ENCODE data around the gene GJB1. TPM values are rescaled to one million over a fixed set of nuclear protein-coding genes. Genes with fewer than 3 reads are reported as not detected.

Gene GJB1
- total RNA-seq, 1 donor from 2014 or later, result 12.3 TPM

DNA sequence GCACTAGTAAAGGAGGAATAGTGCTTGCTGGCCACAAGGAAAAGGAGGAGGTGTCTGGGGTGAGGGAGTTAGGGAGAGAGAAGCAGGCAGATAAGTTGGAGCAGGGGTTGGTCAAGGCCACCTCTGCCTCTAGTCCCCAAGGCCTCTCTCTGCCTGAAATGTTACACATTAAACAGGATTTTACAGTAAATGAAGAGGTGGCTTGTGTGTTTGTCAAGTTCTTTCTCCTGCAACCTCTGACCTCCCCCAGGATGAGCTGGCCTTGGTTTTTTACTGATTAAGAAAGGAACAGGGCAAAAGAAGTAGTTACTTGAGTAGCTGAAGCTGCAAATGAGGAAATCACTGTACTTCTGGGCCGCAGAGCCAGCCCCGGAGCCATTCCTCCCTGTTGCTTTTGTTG, 2.0 kb downstream of the GJB1 start:
- H3K4me1 Mint-ChIP-seq, result peaks cover 46% of the 10 kb centered on the region
- DNase-seq (ENCODE audit: low read depth, low spot score), result no peak
- peaks cover 6% of the 10 kb centered on the region for H3K9me3 Mint-ChIP-seq
- TF ChIP-seq, protein P1, sequence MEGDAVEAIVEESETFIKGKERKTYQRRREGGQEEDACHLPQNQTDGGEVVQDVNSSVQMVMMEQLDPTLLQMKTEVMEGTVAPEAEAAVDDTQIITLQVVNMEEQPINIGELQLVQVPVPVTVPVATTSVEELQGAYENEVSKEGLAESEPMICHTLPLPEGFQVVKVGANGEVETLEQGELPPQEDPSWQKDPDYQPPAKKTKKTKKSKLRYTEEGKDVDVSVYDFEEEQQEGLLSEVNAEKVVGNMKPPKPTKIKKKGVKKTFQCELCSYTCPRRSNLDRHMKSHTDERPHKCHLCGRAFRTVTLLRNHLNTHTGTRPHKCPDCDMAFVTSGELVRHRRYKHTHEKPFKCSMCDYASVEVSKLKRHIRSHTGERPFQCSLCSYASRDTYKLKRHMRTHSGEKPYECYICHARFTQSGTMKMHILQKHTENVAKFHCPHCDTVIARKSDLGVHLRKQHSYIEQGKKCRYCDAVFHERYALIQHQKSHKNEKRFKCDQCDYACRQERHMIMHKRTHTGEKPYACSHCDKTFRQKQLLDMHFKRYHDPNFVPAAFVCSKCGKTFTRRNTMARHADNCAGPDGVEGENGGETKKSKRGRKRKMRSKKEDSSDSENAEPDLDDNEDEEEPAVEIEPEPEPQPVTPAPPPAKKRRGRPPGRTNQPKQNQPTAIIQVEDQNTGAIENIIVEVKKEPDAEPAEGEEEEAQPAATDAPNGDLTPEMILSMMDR (conservative IDR thresholded peaks at IDR 0.05), result no peak
- peaks cover 3% of the 10 kb centered on the region for H3K36me3 Mint-ChIP-seq (ENCODE audit: low read depth)
- H3K4me3 Mint-ChIP-seq, result peak overlapping the region; percentile 56
- H3K27ac Mint-ChIP-seq (ENCODE audit: unreplicated experiment), result peak overlapping the region; percentile 84
- no peaks in the 10 kb centered on the region for H3K27me3 Mint-ChIP-seq (ENCODE audit: low read depth)

DNA sequence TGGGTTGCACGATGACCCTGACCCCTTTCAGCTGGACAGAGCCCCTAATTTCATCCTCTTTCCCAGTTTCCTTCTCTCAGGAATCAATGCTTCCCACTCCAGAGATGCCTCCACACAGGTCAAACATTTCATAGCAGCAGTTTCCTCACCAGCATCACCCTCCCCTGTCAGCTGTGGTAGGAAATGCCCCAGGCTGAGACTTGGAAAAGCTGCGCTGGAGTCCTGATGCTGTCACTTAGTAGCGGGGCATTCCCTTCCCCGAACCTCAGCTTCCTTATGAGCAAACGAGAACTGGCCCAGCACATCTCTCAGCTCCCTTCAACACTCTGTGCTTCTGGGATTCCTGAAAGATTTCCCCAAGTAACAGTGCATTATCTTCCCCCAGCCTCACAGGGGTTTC, 2.7 kb downstream of the GJB1 start:
- H3K36me3 Mint-ChIP-seq (ENCODE audit: low read depth), result peaks cover 3% of the 10 kb centered on the region
- H3K27ac Mint-ChIP-seq (ENCODE audit: unreplicated experiment), result peak overlapping the region; percentile 84
- peaks cover 6% of the 10 kb centered on the region for H3K9me3 Mint-ChIP-seq

DNA sequence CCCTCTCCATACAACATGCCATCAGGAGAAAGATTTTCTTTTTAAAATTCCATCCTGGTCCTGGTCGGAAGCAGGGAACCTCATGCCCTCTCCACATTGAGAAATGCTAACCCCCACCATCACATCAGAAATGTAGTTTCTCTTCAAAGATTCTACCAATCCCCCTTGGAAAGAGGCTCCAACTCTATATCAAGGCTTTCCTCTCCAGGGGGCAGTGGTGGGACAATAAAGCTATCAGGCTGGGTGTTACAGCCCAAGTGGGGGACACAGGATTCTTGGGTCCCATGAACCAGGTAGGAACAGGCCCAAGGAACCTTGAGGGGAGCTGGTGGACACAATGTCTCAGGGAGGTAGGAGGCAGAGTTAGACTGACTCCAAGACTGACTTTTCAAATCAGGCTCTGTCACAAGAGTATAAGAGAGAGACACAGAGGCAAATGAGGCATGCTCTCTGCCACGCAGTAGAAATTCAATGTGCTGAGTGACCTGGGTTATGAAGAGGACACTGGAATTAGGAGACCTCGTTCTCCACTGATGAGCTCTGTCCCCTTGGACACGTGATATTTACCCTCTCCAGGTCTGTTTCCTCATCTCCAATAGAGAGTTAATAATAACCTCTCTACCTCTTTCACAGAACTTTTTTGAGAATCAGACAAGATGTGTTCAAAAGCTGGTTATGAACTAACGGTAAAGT, 4.5 kb downstream of the GJB1 start:
- Mint-ChIP-seq H3K27ac (ENCODE audit: unreplicated experiment) (no peak overlapping the region), H3K9me3 (peaks cover 6% of the 10 kb centered on the region), H3K36me3 (ENCODE audit: low read depth) (peaks cover 3% of the 10 kb centered on the region), H3K27me3 (ENCODE audit: low read depth) (no peaks in the 10 kb centered on the region), H3K4me3 (no peak overlapping the region), H3K4me1 (peaks cover 38% of the 10 kb centered on the region)
- TF ChIP-seq, protein P1 (conservative IDR thresholded peaks at IDR 0.05), result no peak
- DNase-seq (ENCODE audit: low read depth, low spot score), result no peak

More for the DNA sequence above, 2.7 kb downstream of the GJB1 start:
- Mint-ChIP-seq H3K27me3 (ENCODE audit: low read depth) (no peaks in the 10 kb centered on the region), H3K4me1 (peaks cover 46% of the 10 kb centered on the region), H3K4me3 (peak overlapping the region; percentile 49)
- DNase-seq (ENCODE audit: low read depth, low spot score), result no peak
- TF ChIP-seq, protein P1 (conservative IDR thresholded peaks at IDR 0.05), result no peak

DNA sequence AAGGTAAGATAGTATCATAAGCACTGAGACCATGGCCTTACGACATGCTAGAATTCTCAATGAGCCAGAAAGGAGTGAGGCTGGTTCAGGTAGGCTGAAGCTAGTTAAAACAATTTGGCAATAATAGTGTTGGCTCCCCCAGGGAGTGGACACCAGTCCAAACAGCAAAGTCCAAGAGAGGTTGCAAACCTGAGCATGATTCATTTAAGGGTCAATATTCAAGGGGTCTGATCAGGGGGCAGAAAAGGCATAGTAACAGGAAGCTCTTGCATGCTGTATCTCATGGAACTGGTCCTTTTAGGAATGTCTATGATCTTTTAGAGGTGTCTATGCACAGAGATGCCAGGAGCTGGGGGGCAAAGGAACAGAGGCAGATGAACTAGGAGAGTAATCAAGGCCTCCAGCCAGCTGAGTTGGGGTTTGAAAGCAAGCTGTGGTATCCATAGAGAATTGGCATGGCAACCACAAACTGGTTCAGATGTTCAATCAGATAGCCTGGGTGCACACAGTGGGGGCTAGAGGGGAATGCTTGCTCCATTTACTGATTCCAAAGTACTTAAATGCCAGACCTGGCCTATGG, 5.1 kb downstream of the GJB1 start:
- Mint-ChIP-seq H3K9me3 (peaks cover 6% of the 10 kb centered on the region), H3K27ac (ENCODE audit: unreplicated experiment) (peak overlapping the region; percentile 85), H3K4me3 (no peak overlapping the region), H3K4me1 (peaks cover 31% of the 10 kb centered on the region), H3K36me3 (ENCODE audit: low read depth) (peaks cover 3% of the 10 kb centered on the region), H3K27me3 (ENCODE audit: low read depth) (no peaks in the 10 kb centered on the region)
- TF ChIP-seq, protein P1 (conservative IDR thresholded peaks at IDR 0.05), result no peak
- no peak for DNase-seq (ENCODE audit: low read depth, low spot score)

DNA sequence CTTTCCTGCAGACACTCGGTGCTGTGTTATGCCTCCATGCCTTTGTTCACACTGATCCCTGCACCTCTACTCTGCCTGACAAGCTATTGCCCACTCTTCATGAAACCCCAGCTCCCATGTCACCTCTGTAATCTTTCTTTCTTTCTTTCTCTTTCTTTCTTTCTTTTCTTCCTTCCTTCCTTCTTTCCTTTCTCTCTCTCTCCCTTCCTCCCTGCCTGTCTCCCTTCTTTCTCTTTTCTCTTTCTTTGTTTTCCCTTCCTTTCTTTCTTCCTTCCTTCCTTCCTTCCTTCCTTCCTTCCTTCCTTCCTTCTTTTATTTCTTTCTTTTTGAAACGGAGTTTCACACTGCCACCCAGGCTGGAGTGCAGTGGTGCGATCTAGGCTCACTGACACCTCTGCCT, 12.5 kb downstream of the GJB1 start:
- no peaks in the 10 kb centered on the region for H3K27me3 Mint-ChIP-seq (ENCODE audit: low read depth)
- TF ChIP-seq, protein P1 (conservative IDR thresholded peaks at IDR 0.05), result no peak
- H3K36me3 Mint-ChIP-seq (ENCODE audit: low read depth), result peaks cover 6% of the 10 kb centered on the region
- H3K4me3 Mint-ChIP-seq, result no peak overlapping the region
- peak overlapping the region; percentile 43 for H3K27ac Mint-ChIP-seq (ENCODE audit: unreplicated experiment)
- H3K4me1 Mint-ChIP-seq, result no peaks in the 10 kb centered on the region
- H3K9me3 Mint-ChIP-seq, result peaks cover 2% of the 10 kb centered on the region
- DNase-seq (ENCODE audit: low read depth, low spot score), result no peak
